ENCODE data around the gene VCX. TPM values are rescaled to one million over a fixed set of nuclear protein-coding genes. Genes with fewer than 3 reads are reported as not detected.

VCX gene
- total and polyA plus RNA-seq, 12 donors: 0.17 TPM; not detected in 11

GRCh38 chrX:7841084-7841805 lies 1.7 kb upstream of the VCX start:
- TF ChIP-seq POLR2A (IDR thresholded peaks at IDR 0.05) (no peak), CTCF (IDR thresholded peaks at IDR 0.05) (no peak)
- H3K4me3 ChIP-seq: no peak overlapping the region
- no peaks in the 10 kb centered on the region for H3K36me3 ChIP-seq (replicated peaks in 1 of 2)
- intact Hi-C loops (cut with DNase I): no loop called here
- DNase-seq: no peak
- no peak overlapping the region for H3K27ac ChIP-seq
- H3K27me3 ChIP-seq: no peaks in the 10 kb centered on the region
- H3K4me1 ChIP-seq (replicated peaks in 1 of 2): no peaks in the 10 kb centered on the region
- H3K9me3 ChIP-seq (replicated peaks in 1 of 3): no peaks in the 10 kb centered on the region
- WGBS, 4 donors: 54 to 72% (median 71%) methylated on average over 3 of the region's 3 CpGs

GRCh38 chrX:7852166-7852565 lies 9.2 kb downstream of the VCX start:
- no peak overlapping the region for H3K27ac ChIP-seq
- no peaks in the 10 kb centered on the region for H3K27me3 ChIP-seq
- H3K4me1 ChIP-seq (replicated peaks in 1 of 2): no peaks in the 10 kb centered on the region
- H3K4me3 ChIP-seq: no peak overlapping the region
- 0 to 25% (median 12%) methylated on average over 1 of the region's 1 CpG for WGBS, 4 donors
- no peaks in the 10 kb centered on the region for H3K9me3 ChIP-seq (replicated peaks in 1 of 3)
- intact Hi-C loops (cut with DNase I): no loop called here
- no peaks in the 10 kb centered on the region for H3K36me3 ChIP-seq (replicated peaks in 1 of 2)
- no peak for DNase-seq
- TF ChIP-seq POLR2A (IDR thresholded peaks at IDR 0.05): no peak
- no peak for TF ChIP-seq CTCF (IDR thresholded peaks at IDR 0.05)

GRCh38 chrX:7872042-7872441 lies 29.1 kb downstream of the VCX start:
- Histone ChIP-seq H3K27ac (no peak overlapping the region), H3K4me1 (replicated peaks in 1 of 2) (no peaks in the 10 kb centered on the region), H3K9me3 (replicated peaks in 1 of 3) (no peaks in the 10 kb centered on the region), H3K36me3 (replicated peaks in 1 of 2) (no peaks in the 10 kb centered on the region), H3K27me3 (no peaks in the 10 kb centered on the region), H3K4me3 (no peak overlapping the region)
- 73 to 84% (median 78%) methylated on average over 4 of the region's 4 CpGs for WGBS, 4 donors
- DNase-seq: no peak
- intact Hi-C loops (cut with DNase I): no loop called here
- TF ChIP-seq CTCF (IDR thresholded peaks at IDR 0.05): no peak
- TF ChIP-seq POLR2A (IDR thresholded peaks at IDR 0.05): no peak

GRCh38 chrX:7876957-7877356 lies 34.0 kb downstream of the VCX start:
- H3K36me3 ChIP-seq (replicated peaks in 1 of 2): no peaks in the 10 kb centered on the region
- no peaks in the 10 kb centered on the region for H3K9me3 ChIP-seq (replicated peaks in 1 of 3)
- intact Hi-C loops (cut with DNase I): no loop called here
- 81 to 91% (median 82%) methylated on average over 2 of the region's 2 CpGs for WGBS, 4 donors
- no peaks in the 10 kb centered on the region for H3K27me3 ChIP-seq
- TF ChIP-seq CTCF (IDR thresholded peaks at IDR 0.05): no peak
- no peak for TF ChIP-seq POLR2A (IDR thresholded peaks at IDR 0.05)
- no peak overlapping the region for H3K27ac ChIP-seq
- no peak for DNase-seq
- no peak overlapping the region for H3K4me3 ChIP-seq
- H3K4me1 ChIP-seq (replicated peaks in 1 of 2): no peaks in the 10 kb centered on the region
